Measurements from ENCODE around the gene ASTE1.
A peak's percentile ranks its signal among the peaks of the same experiment; 100 is the strongest.
"Not testable (repeated sequence)": the region's sequence is repeated elsewhere in the genome, so short reads cannot be mapped to it uniquely, and the experiment has no call there.

The ASTE1 gene, protein sequence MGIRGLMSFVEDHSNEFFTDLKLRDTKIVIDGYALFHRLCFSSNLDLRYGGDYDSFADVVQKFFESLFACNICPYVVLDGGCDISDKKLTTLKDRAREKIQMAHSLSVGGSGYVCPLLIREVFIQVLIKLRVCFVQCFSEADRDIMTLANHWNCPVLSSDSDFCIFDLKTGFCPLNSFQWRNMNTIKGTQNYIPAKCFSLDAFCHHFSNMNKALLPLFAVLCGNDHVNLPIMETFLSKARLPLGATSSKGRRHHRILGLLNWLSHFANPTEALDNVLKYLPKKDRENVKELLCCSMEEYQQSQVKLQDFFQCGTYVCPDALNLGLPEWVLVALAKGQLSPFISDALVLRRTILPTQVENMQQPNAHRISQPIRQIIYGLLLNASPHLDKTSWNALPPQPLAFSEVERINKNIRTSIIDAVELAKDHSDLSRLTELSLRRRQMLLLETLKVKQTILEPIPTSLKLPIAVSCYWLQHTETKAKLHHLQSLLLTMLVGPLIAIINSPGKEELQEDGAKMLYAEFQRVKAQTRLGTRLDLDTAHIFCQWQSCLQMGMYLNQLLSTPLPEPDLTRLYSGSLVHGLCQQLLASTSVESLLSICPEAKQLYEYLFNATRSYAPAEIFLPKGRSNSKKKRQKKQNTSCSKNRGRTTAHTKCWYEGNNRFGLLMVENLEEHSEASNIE

DNA sequence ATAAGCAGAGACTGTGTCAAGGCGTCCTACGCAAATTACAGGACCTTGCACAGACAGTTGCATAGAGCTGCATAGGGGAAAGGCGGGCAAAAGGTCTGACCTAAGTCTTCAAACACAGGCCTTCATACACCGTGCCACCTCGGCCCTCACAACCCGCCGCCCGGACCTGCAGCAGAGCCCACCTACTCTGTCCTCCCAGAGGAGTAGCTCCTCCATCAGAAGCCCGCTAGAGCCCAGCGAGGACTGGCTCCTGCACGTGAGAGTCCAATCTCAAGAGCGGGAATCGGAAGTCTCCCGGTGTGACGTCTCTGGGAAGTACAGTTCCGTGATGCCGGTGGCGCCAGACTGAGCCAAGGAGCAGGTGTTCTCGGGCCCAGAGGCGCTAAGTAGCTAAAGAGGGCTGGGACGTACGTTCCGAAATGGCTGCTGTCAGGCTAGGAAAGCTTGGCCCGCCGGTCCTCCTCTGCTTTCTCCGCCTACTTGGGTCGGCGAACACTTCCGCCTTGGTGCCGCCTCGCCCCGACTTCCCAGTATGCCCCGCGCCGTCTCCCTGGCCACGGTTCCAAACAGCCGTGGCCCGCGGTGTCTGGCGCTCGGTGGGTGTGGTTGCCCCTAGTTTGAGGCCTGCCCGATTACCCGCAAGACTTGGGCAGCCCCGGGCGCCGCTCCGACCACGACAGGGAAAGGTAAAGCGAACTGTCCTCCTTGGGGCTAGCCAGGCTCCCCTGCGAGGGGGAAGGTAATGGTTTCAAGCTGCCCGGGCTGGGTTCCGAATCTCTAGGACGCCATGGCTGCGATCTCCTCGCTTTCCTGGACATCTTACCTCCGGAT, at the start of gene ASTE1, which contains the start of gene NEK11:
Gene ASTE1, minus strand, starts transcription at position 505 of the 831 bp plus-strand sequence. CDS start 1,519 bp downstream, outside the sequence.
Gene NEK11, plus strand, starts transcription at position 557 of the 831 bp plus-strand sequence. CDS start 2,832 bp downstream, outside the sequence.
- peak; percentile 91 for DNase-seq

DNA sequence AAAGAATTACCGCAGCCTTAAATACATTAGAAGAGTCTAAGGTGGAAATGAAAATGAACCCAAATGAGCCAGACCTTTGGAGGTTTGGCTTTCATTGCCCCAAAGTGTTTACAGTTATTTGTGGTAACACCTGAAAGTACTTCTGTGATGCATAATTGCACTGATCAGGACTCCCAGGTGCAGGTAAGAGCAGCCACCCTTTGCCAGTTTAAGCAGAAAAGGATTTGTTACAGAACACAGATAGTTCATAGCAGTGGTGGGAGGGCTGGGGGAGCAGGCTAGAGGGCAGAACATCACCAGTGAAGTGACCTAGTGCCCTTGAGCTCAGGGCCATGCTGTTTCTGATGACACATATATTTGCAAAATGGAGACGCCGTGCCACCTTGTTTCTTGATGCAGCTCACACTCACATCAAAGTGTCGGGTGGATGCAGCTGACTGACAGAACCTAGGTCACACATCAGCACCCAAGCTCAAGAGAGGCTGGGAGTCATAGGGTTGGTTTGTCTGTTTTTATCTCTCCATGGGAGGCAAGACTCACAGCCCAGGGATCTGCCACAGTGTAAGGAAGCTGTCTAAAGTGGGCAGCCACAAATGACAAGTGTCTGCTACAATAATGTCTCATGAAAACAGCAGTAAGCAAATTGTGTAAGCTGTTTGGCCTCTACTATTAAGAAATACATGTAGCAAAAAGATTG, 49.2 kb upstream of the ASTE1 start:
- no peak for DNase-seq

DNA sequence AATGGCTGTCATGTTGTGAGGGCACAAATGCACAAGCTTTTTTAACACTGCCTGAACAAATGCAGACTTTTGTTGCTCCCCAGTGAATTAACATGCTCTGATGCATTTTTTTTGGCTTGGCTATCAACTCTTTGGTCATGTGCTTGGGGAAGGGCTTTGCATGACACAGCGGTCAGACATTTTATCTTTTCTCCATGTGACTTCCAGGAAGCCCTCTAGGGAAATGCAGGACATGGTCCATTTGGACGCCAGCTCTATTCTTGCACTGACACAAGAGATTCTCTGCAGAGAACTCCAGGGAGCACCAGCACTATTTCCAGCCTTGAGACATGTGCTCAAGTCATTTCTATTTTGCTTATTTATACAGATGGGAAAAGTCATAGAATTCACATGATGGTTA, 46.2 kb upstream of the ASTE1 start:
- no peak for DNase-seq

DNA sequence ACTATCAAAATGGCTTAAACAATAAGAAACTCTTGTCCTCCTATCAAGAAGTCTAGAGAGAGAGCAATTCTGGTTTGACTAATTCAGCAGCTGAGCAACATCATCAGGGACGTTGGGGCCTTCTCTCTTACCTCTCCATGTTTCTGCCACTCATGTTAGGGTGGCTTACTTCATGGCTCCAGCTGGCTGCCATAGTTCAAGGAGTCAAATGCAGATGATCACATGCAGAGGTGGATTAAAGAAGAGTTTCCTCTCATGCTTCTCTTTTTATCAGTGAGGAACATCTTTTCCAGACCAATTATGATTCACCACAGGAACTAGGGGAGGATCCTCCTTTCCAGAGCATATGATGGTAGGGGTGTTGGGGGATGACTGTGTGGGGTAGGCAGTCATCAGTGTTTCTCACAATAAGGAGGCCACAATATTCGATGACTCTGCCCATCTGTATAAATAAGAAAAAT, 45.5 kb upstream of the ASTE1 start:
- DNase-seq: peak; percentile 48

DNA sequence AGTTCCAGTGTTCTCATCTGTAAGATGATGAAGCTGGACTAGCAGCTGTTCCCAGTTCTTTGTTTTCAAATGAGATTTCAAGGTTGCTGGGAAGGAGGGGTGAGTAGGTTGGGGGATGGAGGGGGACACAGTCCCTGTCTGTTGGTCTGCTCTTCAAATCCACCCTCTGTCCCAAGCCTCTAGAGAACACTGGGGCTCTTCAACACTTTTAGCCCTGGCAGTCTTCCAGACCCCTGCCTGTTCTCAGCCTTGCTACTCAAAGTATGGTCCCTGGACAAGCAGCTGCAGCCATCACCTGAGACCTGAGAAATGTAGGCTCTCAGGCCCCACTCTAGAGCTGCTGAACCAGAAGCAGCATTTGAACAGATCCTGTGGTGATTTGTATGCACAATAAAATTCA, 41.4 kb upstream of the ASTE1 start:
- no peak for DNase-seq

DNA sequence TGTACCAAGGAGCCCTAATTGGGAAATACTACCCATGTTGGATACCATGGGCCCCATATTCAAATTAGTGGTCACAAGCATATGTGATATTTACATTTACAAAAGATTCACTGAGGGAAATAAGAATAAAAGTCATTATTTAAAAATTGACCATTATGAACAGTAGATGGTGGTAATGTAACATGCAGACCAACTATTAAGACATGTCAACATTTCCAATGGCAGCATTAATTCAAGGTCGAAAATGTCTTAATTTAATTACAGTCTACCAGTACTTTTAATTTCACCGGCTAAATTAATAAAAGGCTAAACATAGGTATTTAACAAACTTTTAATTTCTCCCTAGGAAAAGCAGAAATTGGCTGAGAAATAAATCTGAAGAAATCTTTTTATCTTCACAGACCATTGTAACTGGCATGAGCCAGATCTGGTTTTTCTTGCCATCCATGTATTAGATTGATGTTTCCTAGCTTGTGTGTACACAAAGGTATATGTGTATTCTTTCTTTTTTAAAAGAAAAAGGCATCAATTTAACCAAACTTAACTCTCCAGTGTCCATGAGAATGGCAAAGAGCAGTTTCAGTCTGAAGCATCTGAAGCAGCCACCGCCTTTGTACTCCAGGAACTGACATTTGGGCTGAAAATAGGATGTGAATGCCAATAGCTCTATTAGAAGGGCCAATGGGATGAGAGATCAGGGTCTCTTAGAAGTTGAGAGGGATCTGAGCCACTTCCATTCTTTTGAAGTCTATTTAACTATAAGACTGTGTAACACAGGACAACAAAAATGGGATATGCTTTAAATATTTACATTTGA, 26.6 kb upstream of the ASTE1 start:
- no peak for DNase-seq

DNA sequence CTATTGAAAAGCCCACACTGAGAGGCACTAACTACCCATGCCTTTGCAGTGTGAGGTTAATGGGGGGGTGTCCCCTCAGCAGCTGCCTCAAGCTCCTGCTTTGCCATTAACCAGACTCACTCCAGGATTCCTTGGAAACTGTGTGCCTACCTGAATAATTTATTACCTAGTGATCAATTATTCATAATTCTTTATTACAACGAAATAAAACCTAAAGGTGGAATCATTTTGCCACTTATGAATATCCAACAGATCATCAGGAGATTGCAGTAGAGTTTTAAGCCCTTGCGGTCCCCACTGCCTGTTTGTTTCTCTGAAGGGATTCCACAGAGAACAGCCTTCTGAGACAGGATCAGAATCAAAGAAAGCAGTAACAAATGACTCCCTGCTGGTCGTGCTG, 23.4 kb upstream of the ASTE1 start:
- no peak for DNase-seq

DNA sequence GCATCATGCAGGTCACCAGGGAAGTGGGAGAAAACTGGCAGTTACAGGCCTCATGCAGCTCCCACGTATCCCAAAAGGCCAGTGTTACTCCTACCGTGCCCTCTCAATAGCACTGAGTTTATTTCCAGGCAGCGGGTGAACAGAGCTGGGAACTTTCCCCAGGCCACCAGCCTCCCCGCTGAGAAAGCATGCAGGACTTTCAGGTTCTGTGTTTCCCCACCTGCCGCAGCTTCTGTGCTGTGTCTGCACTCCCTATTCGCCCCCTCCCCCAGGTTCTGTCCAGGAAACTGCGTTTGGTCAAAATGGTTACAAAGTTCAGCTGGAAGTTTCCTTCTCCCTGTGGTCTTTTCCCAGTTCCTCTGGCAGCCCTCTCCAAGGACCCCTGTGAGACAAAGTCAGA, 21.4 kb upstream of the ASTE1 start:
- no peak for DNase-seq

DNA sequence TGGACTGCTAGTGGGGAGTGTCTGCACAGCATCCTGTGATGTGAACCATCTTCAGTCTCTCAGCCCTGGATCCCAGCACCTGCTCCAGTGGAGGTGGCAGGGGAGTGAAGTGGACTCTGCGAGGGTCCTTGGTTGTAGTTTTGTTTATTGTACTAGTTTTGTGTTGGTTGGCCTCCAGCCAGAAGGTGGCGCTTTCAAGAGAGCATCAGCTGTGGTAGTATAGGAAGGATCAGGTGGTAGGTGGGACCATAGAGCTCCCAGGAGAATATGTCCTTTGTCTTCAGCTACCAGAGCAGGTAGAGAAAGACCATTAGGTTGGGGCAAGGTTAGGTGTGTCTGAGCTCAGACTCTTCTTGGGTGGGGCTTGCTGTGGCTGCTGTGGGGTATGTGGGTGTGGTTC, 21.0 kb upstream of the ASTE1 start:
- peak; percentile 28 for DNase-seq

DNA sequence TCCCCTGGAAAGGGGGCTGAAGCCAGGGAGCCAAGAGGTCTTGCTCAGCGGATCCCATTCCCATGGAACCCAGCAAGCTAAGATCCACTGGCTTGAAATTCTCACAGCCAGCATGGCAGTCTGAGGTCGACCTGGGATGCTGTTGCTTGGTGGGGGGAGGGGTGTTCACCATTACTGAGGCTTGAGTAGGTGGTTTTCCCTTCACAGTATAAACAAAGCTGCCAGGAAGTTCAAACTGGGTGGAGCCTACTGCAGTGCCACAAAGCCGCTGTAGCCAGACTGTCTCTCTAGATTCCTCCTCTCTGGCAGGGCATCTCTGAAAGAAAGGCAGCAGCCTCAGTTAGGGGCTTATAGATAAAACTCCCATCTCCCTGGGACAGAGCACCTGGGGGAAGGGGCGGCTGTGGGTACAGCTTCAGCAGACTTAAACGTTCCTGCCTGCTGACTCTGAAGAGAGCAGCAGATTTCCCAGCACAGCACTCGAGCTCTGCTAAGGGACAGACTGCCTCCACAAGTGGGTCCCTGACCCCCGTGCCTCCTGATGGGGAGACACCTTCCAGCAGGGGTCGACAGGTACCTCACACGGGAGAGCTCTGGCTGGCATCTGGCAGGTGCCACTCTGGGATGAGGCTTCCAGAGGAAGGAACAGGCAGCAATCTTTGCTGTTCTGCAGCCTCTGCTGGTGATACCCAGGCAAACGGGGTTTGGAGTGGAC, 15.8 kb upstream of the ASTE1 start:
- not testable (repeated sequence) for DNase-seq

DNA sequence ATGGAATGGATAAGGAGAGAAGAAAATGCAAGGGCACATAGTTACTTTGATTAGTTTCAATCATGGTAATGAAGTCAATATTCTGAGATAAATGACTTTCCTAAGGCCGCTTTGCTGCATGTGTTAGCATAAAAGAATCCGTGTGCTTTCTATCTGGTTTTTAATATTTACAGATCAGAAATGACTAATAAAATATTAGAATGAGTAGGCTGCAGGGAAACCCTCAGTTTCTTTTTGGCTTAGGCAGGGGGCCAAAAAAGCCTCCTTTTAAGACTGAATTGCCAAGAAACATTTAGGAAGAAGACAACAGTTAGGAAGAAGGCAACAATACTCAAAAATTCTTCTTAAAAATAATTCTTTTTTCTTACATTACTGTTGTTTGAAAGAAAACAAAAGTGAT, 11.7 kb upstream of the ASTE1 start:
- no peak for DNase-seq

DNA sequence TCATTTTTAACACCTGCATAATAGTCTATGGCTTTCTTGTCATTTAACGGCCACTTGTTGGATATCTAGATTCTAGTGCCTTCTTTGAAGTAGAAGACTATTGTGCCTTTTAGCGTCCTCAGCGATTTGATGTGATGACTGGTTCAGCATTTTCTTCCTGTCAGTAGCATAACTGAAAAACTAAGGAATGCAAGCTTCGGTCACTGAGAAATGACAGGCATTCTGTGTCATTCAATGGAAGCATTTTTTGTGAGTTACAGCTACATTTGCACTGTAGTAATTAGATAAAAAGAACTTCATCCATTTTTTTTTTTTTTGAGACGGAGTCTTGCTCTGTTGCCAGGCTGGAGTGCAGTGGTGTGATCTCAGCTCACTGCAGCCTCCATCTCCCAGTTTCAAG, 10.4 kb upstream of the ASTE1 start:
- no peak for DNase-seq

DNA sequence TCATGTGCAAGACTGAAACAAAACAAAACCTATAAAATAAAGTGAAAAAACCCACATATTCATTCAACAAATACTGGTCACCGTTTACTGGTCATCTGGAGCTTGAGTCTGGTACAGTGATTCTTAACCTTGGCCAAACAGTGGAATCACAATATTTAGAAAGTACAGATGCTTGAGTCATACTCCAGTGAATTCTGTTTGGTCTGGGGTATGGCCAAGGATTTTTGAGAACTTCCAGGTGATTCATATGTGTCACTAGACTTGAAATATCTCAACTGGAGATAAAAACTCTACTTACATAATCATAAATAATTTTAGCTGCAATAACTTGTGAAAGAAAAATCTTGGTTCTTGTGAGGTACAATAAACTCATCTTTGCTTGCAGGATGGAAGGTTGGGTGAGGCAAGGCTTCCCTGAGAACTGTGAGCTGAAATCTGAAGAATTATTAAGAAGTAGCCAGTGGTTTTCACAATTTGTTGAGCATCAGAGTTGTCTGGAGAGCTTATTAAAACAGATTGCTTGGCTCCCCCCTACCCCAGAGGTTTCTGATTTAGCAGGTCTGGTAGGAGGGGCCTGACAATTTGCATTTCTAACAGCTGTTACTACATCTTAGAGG, 9.7 kb upstream of the ASTE1 start:
- no peak for DNase-seq

DNA sequence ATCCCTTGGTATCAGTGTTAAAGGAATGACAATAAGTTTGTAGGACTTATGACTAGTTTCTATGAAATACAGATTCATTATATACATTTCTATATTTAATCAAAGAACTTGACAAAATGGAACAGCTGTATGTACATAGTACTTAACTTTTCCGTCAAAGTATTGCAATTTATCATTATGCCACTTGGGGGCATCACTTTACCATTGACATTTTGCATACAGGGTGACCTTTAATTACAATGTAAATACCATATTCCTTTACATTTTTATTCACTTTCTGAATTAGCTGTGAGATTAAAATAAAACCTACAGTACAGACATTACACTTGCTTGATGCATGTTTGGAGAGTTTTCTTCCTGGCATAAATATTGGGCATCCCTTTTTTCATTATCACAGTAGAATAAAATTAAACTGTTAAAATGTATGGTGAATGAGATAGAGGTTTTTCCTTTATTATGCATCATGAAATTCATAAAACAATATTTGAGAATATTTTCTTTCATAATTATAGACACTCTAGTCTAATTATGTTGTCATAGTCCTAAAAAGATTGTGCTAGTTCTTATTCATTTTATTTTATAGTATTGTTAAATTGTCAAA, 7.0 kb upstream of the ASTE1 start:
- peak; percentile 71 for DNase-seq

DNA sequence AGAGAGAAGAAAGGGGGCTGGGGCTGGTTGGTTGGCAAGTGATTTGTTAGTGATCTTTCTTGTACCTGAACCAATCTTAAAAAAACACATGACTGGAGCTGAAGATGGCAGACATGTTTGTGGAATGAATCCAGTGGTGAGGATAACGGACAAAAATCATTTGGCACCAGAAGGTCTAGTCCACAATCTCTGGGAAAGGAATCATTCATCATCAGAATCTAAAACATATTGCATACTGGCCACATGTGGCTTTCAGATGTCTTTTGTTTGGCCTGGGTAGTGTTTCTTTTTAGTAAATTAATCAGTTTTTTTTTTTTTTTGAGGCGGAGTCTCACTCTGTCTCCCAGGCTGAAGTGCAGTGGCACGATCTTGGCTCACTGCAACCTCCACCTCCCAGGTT, 5.0 kb upstream of the ASTE1 start:
- DNase-seq: no peak

DNA sequence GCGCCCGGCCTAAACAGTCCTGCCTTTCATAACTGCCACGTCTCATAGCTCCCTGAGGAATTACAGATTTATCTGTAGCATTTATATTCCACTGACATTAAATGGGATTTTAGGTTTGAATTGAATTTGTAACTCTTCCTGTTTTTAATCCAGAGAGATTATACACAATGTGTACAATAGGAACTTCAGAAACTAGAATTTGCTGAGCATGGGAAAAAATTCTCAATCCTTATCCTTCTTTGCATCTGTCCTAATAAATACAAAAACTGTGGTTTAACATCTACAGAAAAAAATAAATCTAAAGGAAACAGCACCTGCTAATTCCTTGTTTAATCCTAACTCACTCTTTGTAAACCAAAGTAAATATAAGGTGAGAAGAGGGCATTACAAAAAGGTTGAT, 2.2 kb upstream of the ASTE1 start:
- no peak for DNase-seq

DNA sequence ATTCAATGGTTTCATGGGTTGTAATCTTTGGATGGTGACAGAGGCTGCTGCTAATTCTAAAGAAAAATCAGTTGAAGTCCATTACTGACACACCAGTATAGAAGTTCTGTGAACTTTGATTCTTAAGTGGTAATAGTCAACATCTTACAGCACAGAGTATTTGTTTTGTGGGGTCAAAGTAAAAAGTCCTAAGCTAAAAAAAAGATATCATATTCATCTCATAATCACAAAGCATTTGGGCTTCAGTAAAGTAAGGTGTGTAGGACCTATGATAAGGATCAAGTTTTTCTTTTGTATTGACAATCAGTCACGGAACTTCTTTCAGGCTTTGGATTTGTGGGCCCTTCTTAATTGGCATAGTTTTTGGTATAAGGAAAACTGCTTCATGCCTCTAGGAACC, 1.1 kb downstream of the ASTE1 start:
- no peak for DNase-seq

DNA sequence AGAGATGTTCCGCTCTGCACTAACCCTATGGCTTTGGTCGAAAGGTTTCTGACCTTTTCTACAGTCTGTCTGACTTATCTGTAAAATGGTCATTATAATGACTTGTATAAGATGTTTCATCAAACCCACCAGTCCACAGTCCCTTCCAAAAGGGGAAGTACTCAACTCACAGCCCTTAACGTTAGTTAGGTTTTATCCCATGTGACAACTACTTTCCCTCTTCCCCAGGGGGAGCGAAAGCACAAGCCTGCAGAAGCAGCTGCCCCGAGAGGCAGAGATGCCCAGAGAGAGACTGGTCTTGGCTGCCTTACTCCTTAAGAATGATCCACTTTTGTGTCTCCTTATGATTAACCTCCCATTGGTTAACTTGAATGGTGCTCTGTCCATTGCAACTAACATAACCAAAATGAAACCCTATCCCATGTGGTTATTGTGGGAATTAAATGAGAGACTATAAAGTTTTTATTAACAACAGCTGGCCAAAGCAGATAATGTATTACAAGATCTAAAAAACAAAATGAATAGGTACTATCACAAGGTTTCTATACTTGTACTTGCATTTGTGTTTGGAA, 6.4 kb downstream of the ASTE1 start:
- peak; percentile 63 for DNase-seq

DNA sequence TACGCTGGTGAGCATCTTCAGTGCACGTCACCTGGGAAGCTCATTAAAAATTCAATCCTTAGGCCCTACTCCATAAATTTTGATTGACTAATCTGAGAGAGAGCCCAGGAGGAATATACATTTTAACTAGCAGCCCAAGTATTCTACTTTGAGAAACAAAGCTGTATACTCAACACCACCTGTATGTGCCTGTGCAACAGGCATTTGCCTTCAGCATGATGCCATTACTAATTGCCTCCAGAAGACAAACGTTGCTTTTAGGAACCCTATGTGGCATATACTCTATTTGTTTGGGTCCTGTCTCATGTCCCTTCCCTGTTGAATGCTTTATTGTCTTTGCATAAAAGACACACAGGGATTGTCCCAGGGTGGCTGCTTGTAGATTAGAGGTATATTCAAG, 7.7 kb downstream of the ASTE1 start:
- no peak for DNase-seq

DNA sequence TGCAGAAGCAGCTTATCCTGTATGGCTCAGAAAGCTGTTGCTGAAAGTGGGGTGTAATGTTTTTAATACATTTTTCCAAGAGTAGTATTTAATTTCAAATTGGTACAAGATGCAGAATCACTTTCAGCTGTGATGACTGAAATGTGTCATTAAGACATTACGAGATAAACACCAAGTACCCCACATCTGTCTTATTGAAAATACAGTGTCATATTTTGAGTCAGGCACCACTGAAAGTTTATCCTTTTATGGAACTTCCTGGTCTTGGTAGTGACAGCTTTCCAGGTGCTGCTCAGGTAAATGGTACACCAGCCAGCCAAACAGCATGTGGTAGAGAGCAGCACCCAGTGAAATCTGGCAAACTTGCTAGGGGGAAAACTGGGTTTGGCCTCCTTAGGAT, 16.9 kb downstream of the ASTE1 start:
- DNase-seq: no peak

Measured in hematopoietic multipotent progenitor cell treated with erythropoietin and hydrocortisone succinate and interleukin-3 and kit ligand, for 8 days (in vitro differentiated cells).